Measurements from ENCODE around the gene NCR3LG1. TPM values are rescaled to one million over a fixed set of nuclear protein-coding genes. Genes with fewer than 3 reads are reported as not detected.
"Not testable (repeated sequence)": the region's sequence is repeated elsewhere in the genome, so short reads cannot be mapped to it uniquely, and the experiment has no call there.

The NCR3LG1 gene
- total RNA-seq, 4 donors from 2014 or later = 1.5 to 6.1 (median 2.9) TPM

- Histone ChIP-seq H3K4me3 (no peak overlapping the region), H3K4me1 (no peaks in the 10 kb centered on the region), H3K36me3 (no peaks in the 10 kb centered on the region), H3K27me3 (peaks cover 0 to 59% (median 0%) of the 10 kb centered on the region in 4 donors), H3K27ac (no peak overlapping the region), H3K9me3 (no peaks in the 10 kb centered on the region)
- TF ChIP-seq CTCF (IDR thresholded peaks at IDR 0.05) (no peak), POLR2A (IDR thresholded peaks at IDR 0.05) (no peak)
- no peak for DNase-seq
- intact Hi-C loops (cut with DNase I) = no loop called here
- 43 to 53% methylated on average over 2 of the region's 4 CpGs for WGBS, 2 donors
Measured at GRCh38 chr11:17421781-17422180, 70.2 kb downstream of the NCR3LG1 start.

- DNase-seq = no peak
- intact Hi-C loops (cut with DNase I) = no loop called here
- no peaks in the 10 kb centered on the region for H3K4me1 ChIP-seq
- H3K36me3 ChIP-seq = no peaks in the 10 kb centered on the region
- H3K9me3 ChIP-seq = no peaks in the 10 kb centered on the region
- H3K27ac ChIP-seq = no peak overlapping the region
- H3K27me3 ChIP-seq = peaks cover 0 to 51% (median 0%) of the 10 kb centered on the region in 4 donors
- 71 to 74% methylated on average over 10 to 11 of the region's 11 CpGs for WGBS, 2 donors
- TF ChIP-seq POLR2A (IDR thresholded peaks at IDR 0.05) = no peak
- TF ChIP-seq CTCF (IDR thresholded peaks at IDR 0.05) = no peak
- no peak overlapping the region for H3K4me3 ChIP-seq
Measured at GRCh38 chr11:17423533-17424310, 72.1 kb downstream of the NCR3LG1 start.

- H3K27ac ChIP-seq; H3K4me1 ChIP-seq; H3K9me3 ChIP-seq; DNase-seq; H3K4me3 ChIP-seq; intact Hi-C loops (cut with DNase I); H3K36me3 ChIP-seq: not testable (repeated sequence)
- peaks cover 0 to 26% (median 0%) of the 10 kb centered on the region in 4 donors for H3K27me3 ChIP-seq
- 61 to 69% methylated on average over 5 of the region's 5 CpGs for WGBS, 2 donors
Measured at GRCh38 chr11:17426233-17426632, 74.6 kb downstream of the NCR3LG1 start.

Other genes starting within 250 kb of the NCR3LG1 start
- gene PIK3C2A, start 143.8 kb upstream of the NCR3LG1 start, total RNA-seq = 10 to 100 TPM; 25.1 to 54.2 (median 32.4) TPM
- gene NUCB2, start 75.1 kb upstream of the NCR3LG1 start, total RNA-seq = 100 to 1,000 TPM in 1 of 4 donors, 10 to 100 TPM in 3; 69.4 to 152 (median 82.2) TPM
- 1 to 10 TPM; 1.0 to 1.6 (median 1.3) TPM for gene KCNJ11, start 36.9 kb downstream of the NCR3LG1 start, total RNA-seq
- gene ABCC8, start 125.0 kb downstream of the NCR3LG1 start, total RNA-seq = under 1 TPM in 1 of 4 donors, not detected in 3; under 0.01 TPM
- gene USH1C, start 192.6 kb downstream of the NCR3LG1 start, total RNA-seq = not detected
- gene OTOG, start 195.5 kb downstream of the NCR3LG1 start, total RNA-seq = not detected